ENCODE data around the gene GRID2. TPM values are rescaled to one million over a fixed set of nuclear protein-coding genes. Genes with fewer than 3 reads are reported as not detected.

GRID2 gene
- total RNA-seq, 1 experiment from 2014 or later = not detected

- H3K4me1 Mint-ChIP-seq (ENCODE audit: low read depth, unreplicated experiment) = no peaks in the 10 kb centered on the region
- ChIA-PET CTCF (no interaction called here), POLR2A (no interaction called here)
- Histone ChIP-seq H3K4me1 (no peaks in the 10 kb centered on the region), H3K27me3 (replicated peaks; ENCODE audit: control insufficient read depth, insufficient read depth, low read length) (no peaks in the 10 kb centered on the region), H3K9me3 (no peaks in the 10 kb centered on the region), H3K36me3 (ENCODE audit: control insufficient read depth, insufficient read depth, low read length) (no peaks in the 10 kb centered on the region), H3K4me3 (ENCODE audit: low read depth, low read length) (no peak overlapping the region)
- no TSS peak for BruUV-seq (replicated peaks)
- H3K9me3 Mint-ChIP-seq (ENCODE audit: unreplicated experiment) = no peaks in the 10 kb centered on the region
- no peak for DNase-seq
- no peak overlapping the region for H3K27ac Mint-ChIP-seq (ENCODE audit: unreplicated experiment)
- no peaks in the 10 kb centered on the region for H3K36me3 Mint-ChIP-seq (ENCODE audit: insufficient read depth, unreplicated experiment)
- intact Hi-C loops (cut with micrococcal nuclease; ENCODE audit: unreplicated experiment) = no loop called here
- peaks cover 2% of the 10 kb centered on the region for H3K27me3 Mint-ChIP-seq (ENCODE audit: insufficient read depth, unreplicated experiment)
- H3K4me3 Mint-ChIP-seq (ENCODE audit: unreplicated experiment) = no peak overlapping the region
- TF ChIP-seq, protein P1, sequence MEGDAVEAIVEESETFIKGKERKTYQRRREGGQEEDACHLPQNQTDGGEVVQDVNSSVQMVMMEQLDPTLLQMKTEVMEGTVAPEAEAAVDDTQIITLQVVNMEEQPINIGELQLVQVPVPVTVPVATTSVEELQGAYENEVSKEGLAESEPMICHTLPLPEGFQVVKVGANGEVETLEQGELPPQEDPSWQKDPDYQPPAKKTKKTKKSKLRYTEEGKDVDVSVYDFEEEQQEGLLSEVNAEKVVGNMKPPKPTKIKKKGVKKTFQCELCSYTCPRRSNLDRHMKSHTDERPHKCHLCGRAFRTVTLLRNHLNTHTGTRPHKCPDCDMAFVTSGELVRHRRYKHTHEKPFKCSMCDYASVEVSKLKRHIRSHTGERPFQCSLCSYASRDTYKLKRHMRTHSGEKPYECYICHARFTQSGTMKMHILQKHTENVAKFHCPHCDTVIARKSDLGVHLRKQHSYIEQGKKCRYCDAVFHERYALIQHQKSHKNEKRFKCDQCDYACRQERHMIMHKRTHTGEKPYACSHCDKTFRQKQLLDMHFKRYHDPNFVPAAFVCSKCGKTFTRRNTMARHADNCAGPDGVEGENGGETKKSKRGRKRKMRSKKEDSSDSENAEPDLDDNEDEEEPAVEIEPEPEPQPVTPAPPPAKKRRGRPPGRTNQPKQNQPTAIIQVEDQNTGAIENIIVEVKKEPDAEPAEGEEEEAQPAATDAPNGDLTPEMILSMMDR (IDR thresholded peaks at IDR 0.05; ENCODE audit: insufficient read depth in 1 of 2, low read depth in 1 of 2, low read length in 1 of 2, severe bottlenecking in 1 of 2, unreplicated experiment in 1 of 2) = no peak
Observed at GRCh38 chr4:93568758-93569157, 1265.0 kb downstream of the GRID2 start.

GRCh38 chr4:93573285-93573684, 1269.5 kb downstream of the GRID2 start:
- no peak for DNase-seq
- H3K4me1 ChIP-seq = no peaks in the 10 kb centered on the region
- POLR2A ChIA-PET = no interaction called here
- no peak overlapping the region for H3K27ac Mint-ChIP-seq (ENCODE audit: unreplicated experiment)
- no peak overlapping the region for H3K4me3 Mint-ChIP-seq (ENCODE audit: unreplicated experiment)
- H3K9me3 ChIP-seq = no peaks in the 10 kb centered on the region
- no peaks in the 10 kb centered on the region for H3K36me3 Mint-ChIP-seq (ENCODE audit: insufficient read depth, unreplicated experiment)
- intact Hi-C loops (cut with micrococcal nuclease; ENCODE audit: unreplicated experiment) = no loop called here
- BruUV-seq (replicated peaks) = no TSS peak
- TF ChIP-seq, protein P1 (IDR thresholded peaks at IDR 0.05; ENCODE audit: insufficient read depth in 1 of 2, low read depth in 1 of 2, low read length in 1 of 2, severe bottlenecking in 1 of 2, unreplicated experiment in 1 of 2) = no peak
- no peaks in the 10 kb centered on the region for H3K4me1 Mint-ChIP-seq (ENCODE audit: low read depth, unreplicated experiment)
- no peaks in the 10 kb centered on the region for H3K9me3 Mint-ChIP-seq (ENCODE audit: unreplicated experiment)
- H3K27me3 ChIP-seq (replicated peaks; ENCODE audit: control insufficient read depth, insufficient read depth, low read length) = no peaks in the 10 kb centered on the region
- no peaks in the 10 kb centered on the region for H3K36me3 ChIP-seq (ENCODE audit: control insufficient read depth, insufficient read depth, low read length)
- H3K4me3 ChIP-seq (ENCODE audit: low read depth, low read length) = no peak overlapping the region
- H3K27me3 Mint-ChIP-seq (ENCODE audit: insufficient read depth, unreplicated experiment) = peaks cover 2% of the 10 kb centered on the region
- CTCF ChIA-PET = no interaction called here

GRCh38 chr4:93578942-93579341, 1275.2 kb downstream of the GRID2 start:
- CTCF ChIA-PET = no interaction called here
- DNase-seq = no peak
- intact Hi-C loops (cut with micrococcal nuclease; ENCODE audit: unreplicated experiment) = no loop called here
- Mint-ChIP-seq H3K27ac (ENCODE audit: unreplicated experiment) (no peak overlapping the region), H3K27me3 (ENCODE audit: insufficient read depth, unreplicated experiment) (peaks cover 3% of the 10 kb centered on the region), H3K9me3 (ENCODE audit: unreplicated experiment) (no peaks in the 10 kb centered on the region), H3K4me3 (ENCODE audit: unreplicated experiment) (no peak overlapping the region), H3K36me3 (ENCODE audit: insufficient read depth, unreplicated experiment) (no peaks in the 10 kb centered on the region), H3K4me1 (ENCODE audit: low read depth, unreplicated experiment) (no peaks in the 10 kb centered on the region)
- TF ChIP-seq, protein P1 (IDR thresholded peaks at IDR 0.05; ENCODE audit: insufficient read depth in 1 of 2, low read depth in 1 of 2, low read length in 1 of 2, severe bottlenecking in 1 of 2, unreplicated experiment in 1 of 2) = no peak
- H3K9me3 ChIP-seq = no peaks in the 10 kb centered on the region
- no TSS peak for BruUV-seq (replicated peaks)
- POLR2A ChIA-PET = no interaction called here
- H3K4me1 ChIP-seq = no peaks in the 10 kb centered on the region
- H3K4me3 ChIP-seq (ENCODE audit: low read depth, low read length) = no peak overlapping the region
- no peaks in the 10 kb centered on the region for H3K27me3 ChIP-seq (replicated peaks; ENCODE audit: control insufficient read depth, insufficient read depth, low read length)
- no peaks in the 10 kb centered on the region for H3K36me3 ChIP-seq (ENCODE audit: control insufficient read depth, insufficient read depth, low read length)
